A673 (cell line): Measurements from ENCODE around the gene MRNIP.

Experiments
- EZH2 ChIP-seq: fragments of 200-600 bp; sonication (generic); IDR thresholded peaks from 2 replicates; pipeline ENCODE4 v1.6.1; 2017; ENCODE audit warnings: borderline replicate concordance, low read depth, mild to moderate bottlenecking, mixed read lengths, antibody characterized with exemption, low read length; ENCODE audit not compliant: poor library complexity, severe bottlenecking
- TF ChIP-seq, protein P1 (sequence below): fragments of 300-800, 200-600 bp; sonication (generic); conservative IDR thresholded peaks from 2 replicates; pipeline ENCODE4 v1.5.1; 2017; ENCODE audit warnings: low read depth, mild to moderate bottlenecking, antibody characterized with exemption, low read length, moderate library complexity, mixed read lengths

DNA sequence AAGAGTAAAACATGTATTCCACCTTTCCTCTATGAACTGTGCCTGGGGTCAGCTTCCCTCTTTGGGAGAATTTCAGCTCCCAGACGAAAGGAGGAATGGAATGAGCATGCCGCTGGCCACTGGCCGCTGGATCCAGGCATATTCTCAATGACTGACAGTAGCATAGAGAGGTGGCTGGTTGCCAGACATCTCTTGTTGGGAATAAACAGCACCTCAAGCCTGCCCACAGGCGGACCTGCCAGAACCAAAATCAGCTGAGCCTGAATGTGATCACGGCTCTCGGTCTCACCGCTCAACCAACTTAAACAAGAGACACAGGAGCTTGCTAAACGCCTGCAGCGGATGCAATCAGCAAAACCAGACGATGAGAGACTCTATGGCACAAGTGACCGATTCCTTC is 28.5 kb upstream of the MRNIP start:
- TF ChIP-seq, protein P1, sequence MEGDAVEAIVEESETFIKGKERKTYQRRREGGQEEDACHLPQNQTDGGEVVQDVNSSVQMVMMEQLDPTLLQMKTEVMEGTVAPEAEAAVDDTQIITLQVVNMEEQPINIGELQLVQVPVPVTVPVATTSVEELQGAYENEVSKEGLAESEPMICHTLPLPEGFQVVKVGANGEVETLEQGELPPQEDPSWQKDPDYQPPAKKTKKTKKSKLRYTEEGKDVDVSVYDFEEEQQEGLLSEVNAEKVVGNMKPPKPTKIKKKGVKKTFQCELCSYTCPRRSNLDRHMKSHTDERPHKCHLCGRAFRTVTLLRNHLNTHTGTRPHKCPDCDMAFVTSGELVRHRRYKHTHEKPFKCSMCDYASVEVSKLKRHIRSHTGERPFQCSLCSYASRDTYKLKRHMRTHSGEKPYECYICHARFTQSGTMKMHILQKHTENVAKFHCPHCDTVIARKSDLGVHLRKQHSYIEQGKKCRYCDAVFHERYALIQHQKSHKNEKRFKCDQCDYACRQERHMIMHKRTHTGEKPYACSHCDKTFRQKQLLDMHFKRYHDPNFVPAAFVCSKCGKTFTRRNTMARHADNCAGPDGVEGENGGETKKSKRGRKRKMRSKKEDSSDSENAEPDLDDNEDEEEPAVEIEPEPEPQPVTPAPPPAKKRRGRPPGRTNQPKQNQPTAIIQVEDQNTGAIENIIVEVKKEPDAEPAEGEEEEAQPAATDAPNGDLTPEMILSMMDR: no peak
- no peak for TF ChIP-seq EZH2
